GM12891 (cell line): Measurements from ENCODE around the gene PDIA5.

ENCODE experiments used
- PAX5 ChIP-seq: IDR thresholded peaks from 2 replicates; pipeline ENCODE4 v1.6.1; 2011; ENCODE audit warnings: low read length, moderate library complexity, mild to moderate bottlenecking; ENCODE audit not compliant: insufficient read depth, severe bottlenecking
- POLR2A ChIP-seq: IDR thresholded peaks from 2 replicates; pipeline ENCODE4 v1.6.1; 2011; ENCODE audit warnings: low read depth, low read length, control low read depth
- POLR2AphosphoS5 ChIP-seq: IDR thresholded peaks from 2 replicates; pipeline ENCODE4 v1.6.1; 2011; ENCODE audit warnings: low read depth, low read length, control low read depth
- POU2F2 ChIP-seq: IDR thresholded peaks from 2 replicates; pipeline ENCODE4 v1.6.1; 2011; ENCODE audit warnings: low read depth, mild to moderate bottlenecking, control low read depth, low read length, moderate library complexity
- TAF1 ChIP-seq: IDR thresholded peaks from 2 replicates; pipeline ENCODE4 v1.6.1; 2011; ENCODE audit warnings: low read depth, low read length, control low read depth

- TF ChIP-seq POLR2A (no peak), TAF1 (no peak), POU2F2 (no peak), POLR2AphosphoS5 (no peak), PAX5 (no peak)
Measured at GRCh38 chr3:123072152-123072551, 5.3 kb downstream of the PDIA5 start.
